HCT116 (cell line): ENCODE measurements around the gene CORO2A. TPM values are rescaled to one million over a fixed set of nuclear protein-coding genes. Genes with fewer than 3 reads are reported as not detected.

Source experiments
- ATAC-seq: fragments of 200-7000 bp; cut with Tn5 transposase; 2 replicates; pipeline ENCODE4 v1.9.1; 2020; ENCODE audit warnings: mild to moderate bottlenecking, moderate library complexity
- BruUV-seq: library from RNA; stranded (reverse); fragments of 400-500 nt; replicated peaks from 2 replicates; lab custom pipeline; 2021; lab: Mats Ljungman, UMichigan
- CTCF ChIA-PET: fragments of 300-600 bp; sonication (Branson Sonifier 250); formaldehyde crosslinking; loops from one replicate; lab custom pipeline; 2021; ENCODE audit warnings: antibody characterized with exemption; lab: Charles Lee
- POLR2A ChIA-PET: fragments of 300-600, 350-600 bp; sonication (Branson Sonifier 250); formaldehyde crosslinking; loops from one replicate; lab custom pipeline; 2021; ENCODE audit warnings: antibody characterized with exemption; lab: Charles Lee
- RAD21 ChIA-PET, 2 experiments: fragments of 300-600 bp; sonication (Branson Sonifier 250); formaldehyde crosslinking; loops; one replicate each; lab custom pipeline; 2023; ENCODE audit warnings: low total read pairs in 2 of 2; ENCODE audit not compliant: uncharacterized antibody in 2 of 2, unreplicated experiment in 2 of 2, low non-redundant PET in 1 of 2; lab: Charles Lee
- DNase-seq: peaks from one replicate; pipeline ENCODE4 v3.0.0-alpha.2; 2010; ENCODE audit warnings: low read depth, low spot score
- H2AFZ ChIP-seq: fragments of 200-600 bp; shearing (Covaris generic), sonication (generic); 2 replicates; pipeline ENCODE4 v1.6.1; 2017; ENCODE audit warnings: low read depth, mixed run types, mixed read lengths, antibody characterized with exemption, low read length; ENCODE audit not compliant: poor library complexity, severe bottlenecking
- H3K27ac ChIP-seq: 2 replicates; pipeline ENCODE4 v1.5.1; 2012; ENCODE audit warnings: low read depth, low read length
- H3K27me3 ChIP-seq: fragments of 200-600 bp; sonication (generic); 2 replicates; pipeline ENCODE4 v1.6.1; 2016; ENCODE audit warnings: mixed run types, low read length, mixed read lengths; ENCODE audit not compliant: insufficient read depth
- H3K36me3 ChIP-seq, 2 experiments: fragments of 200-500 bp in 1 of 2; fragments of 200-600 bp in 1 of 2; sonication (Bioruptor generic) in 1 of 2; sonication (generic) in 1 of 2; 2 replicates each; pipeline versions ENCODE4 v1.5.1 to v1.6.1; 2014 to 2016; ENCODE audit warnings: low read length in 2 of 2, inconsistent platforms in 1 of 2, mixed read lengths in 1 of 2, mixed run types in 1 of 2; ENCODE audit not compliant: insufficient read depth in 2 of 2, control insufficient read depth in 1 of 2
- H3K4me1 ChIP-seq, 2 experiments: fragments of 200-600 bp in 1 of 2; sonication (generic) in 1 of 2; 2 replicates each; pipeline versions ENCODE4 v1.5.1 to v1.6.1; 2012 to 2017; ENCODE audit warnings: low read length in 2 of 2, inconsistent platforms in 1 of 2, mild to moderate bottlenecking in 1 of 2, mixed read lengths in 1 of 2, mixed run types in 1 of 2, moderate library complexity in 1 of 2; ENCODE audit not compliant: insufficient read depth in 2 of 2, control insufficient read depth in 1 of 2
- H3K4me2 ChIP-seq: fragments of 200-600 bp; sonication (generic); 2 replicates; pipeline ENCODE4 v1.6.1; 2017; ENCODE audit warnings: mixed run types, low read length, mixed read lengths
- H3K4me3 ChIP-seq, 2 experiments: fragments of 200-600 bp in 1 of 2; sonication (generic) in 1 of 2; replicated peaks in 1 of 2; 2 replicates each; pipeline ENCODE4 v1.5.1; 2011 to 2016; ENCODE audit warnings: low read length in 2 of 2, control low read depth in 1 of 2, low read depth in 1 of 2, mild to moderate bottlenecking in 1 of 2, mixed read lengths in 1 of 2, mixed run types in 1 of 2
- H3K79me2 ChIP-seq: fragments of 200-600 bp; sonication (generic); 2 replicates; pipeline ENCODE4 v1.6.1; 2017; ENCODE audit warnings: mild to moderate bottlenecking, mixed run types, low read length, moderate library complexity, mixed read lengths; ENCODE audit not compliant: insufficient read depth
- H3K9ac ChIP-seq: fragments of 200-600 bp; sonication (generic); 2 replicates; pipeline ENCODE4 v1.6.1; 2016; ENCODE audit warnings: low read length, mixed read lengths
- H3K9me2 ChIP-seq: fragments of 200-600 bp; sonication (generic), shearing (Covaris generic); 2 replicates; pipeline ENCODE4 v1.6.1; 2017; ENCODE audit warnings: mixed run types, mild to moderate bottlenecking, moderate library complexity; ENCODE audit not compliant: insufficient read depth
- H3K9me3 ChIP-seq, 2 experiments: fragments of 200-500 bp in 1 of 2; fragments of 200-600 bp in 1 of 2; sonication (Bioruptor generic) in 1 of 2; sonication (generic) in 1 of 2; 2 replicates each; pipeline ENCODE4 v1.6.1; 2014 to 2017; ENCODE audit warnings: low read length in 2 of 2, mixed read lengths in 2 of 2, inconsistent platforms in 1 of 2, low read depth in 1 of 2, mild to moderate bottlenecking in 1 of 2, mixed run types in 1 of 2, moderate library complexity in 1 of 2; ENCODE audit not compliant: control insufficient read depth in 1 of 2, insufficient read depth in 1 of 2
- H4K20me1 ChIP-seq: fragments of 200-600 bp; sonication (generic), shearing (Covaris generic); 2 replicates; pipeline ENCODE4 v1.6.1; 2017; ENCODE audit warnings: mixed run types, mild to moderate bottlenecking, moderate library complexity; ENCODE audit not compliant: insufficient read depth
- ATF3 ChIP-seq: IDR thresholded peaks from 2 replicates; pipeline ENCODE4 v1.6.1; 2012
- CBX3 ChIP-seq: IDR thresholded peaks from 2 replicates; pipeline ENCODE4 v1.6.1; 2012; ENCODE audit warnings: low read depth
- CEBPB ChIP-seq: IDR thresholded peaks from 2 replicates; pipeline ENCODE4 v1.6.1; 2012; ENCODE audit warnings: low read depth
- CTCF ChIP-seq, 3 experiments: fragments of 200-600 bp in 1 of 3; sonication (generic) in 1 of 3; IDR thresholded peaks in 2 of 3; conservative IDR thresholded peaks in 1 of 3; 2 replicates each; pipeline ENCODE4 v1.5.1; 2012 to 2017; ENCODE audit warnings: low read depth in 2 of 3, low read length in 2 of 3, antibody characterized with exemption in 1 of 3, borderline replicate concordance in 1 of 3, control low read depth in 1 of 3, mild to moderate bottlenecking in 1 of 3, mixed read lengths in 1 of 3, mixed run types in 1 of 3, moderate library complexity in 1 of 3; ENCODE audit not compliant: insufficient read depth in 1 of 3
- EGR1 ChIP-seq: IDR thresholded peaks from 2 replicates; pipeline ENCODE4 v1.6.1; 2012; ENCODE audit warnings: low read depth
- ELF1 ChIP-seq: IDR thresholded peaks from 2 replicates; pipeline ENCODE4 v1.6.1; 2012; ENCODE audit warnings: low read depth, borderline replicate concordance
- EZH2 ChIP-seq: fragments of 200-600 bp; sonication (generic); IDR thresholded peaks from 2 replicates; pipeline ENCODE4 v1.6.1; 2017; ENCODE audit warnings: antibody characterized with exemption, mixed run types
- EZH2phosphoT487 ChIP-seq: fragments of 200-600 bp; IDR thresholded peaks from 2 replicates; pipeline ENCODE4 v1.6.1; 2018; ENCODE audit warnings: antibody characterized with exemption, borderline replicate concordance
- FOSL1 ChIP-seq: IDR thresholded peaks from 2 replicates; pipeline ENCODE4 v1.6.1; 2012; ENCODE audit warnings: low read depth
- JUND ChIP-seq: IDR thresholded peaks from 2 replicates; pipeline ENCODE4 v1.6.1; 2012
- MAX ChIP-seq: IDR thresholded peaks from 2 replicates; pipeline ENCODE4 v1.6.1; 2012
- POLR2A ChIP-seq: IDR thresholded peaks from 2 replicates; pipeline ENCODE4 v1.7.0; 2011; ENCODE audit warnings: borderline replicate concordance; ENCODE audit not compliant: insufficient read depth, insufficient read length; ENCODE audit errors: extremely low read depth
- RAD21 ChIP-seq: IDR thresholded peaks from 2 replicates; pipeline ENCODE4 v1.6.1; 2012; ENCODE audit warnings: low read depth, mild to moderate bottlenecking
- REST ChIP-seq: IDR thresholded peaks from 2 replicates; pipeline ENCODE4 v1.6.1; 2012; ENCODE audit warnings: low read depth
- SIN3A ChIP-seq: IDR thresholded peaks from 2 replicates; pipeline ENCODE4 v1.6.1; 2012; ENCODE audit warnings: low read depth
- SP1 ChIP-seq: IDR thresholded peaks from 2 replicates; pipeline ENCODE4 v1.6.1; 2012; ENCODE audit warnings: low read depth
- TCF7L2 ChIP-seq: IDR thresholded peaks from 2 replicates; pipeline ENCODE4 v1.7.0; 2011; ENCODE audit warnings: borderline replicate concordance, inconsistent platforms; ENCODE audit not compliant: insufficient read depth, insufficient read length; ENCODE audit errors: extremely low read depth
- YY1 ChIP-seq: IDR thresholded peaks from 2 replicates; pipeline ENCODE4 v1.6.1; 2011; ENCODE audit warnings: low read length, low read depth, moderate library complexity, mild to moderate bottlenecking; ENCODE audit not compliant: insufficient replicate concordance; ENCODE audit errors: extremely low read depth
- ZBTB33 ChIP-seq: IDR thresholded peaks from 2 replicates; pipeline ENCODE4 v1.6.1; 2011; ENCODE audit warnings: mild to moderate bottlenecking, low read length, moderate library complexity; ENCODE audit not compliant: insufficient replicate concordance; ENCODE audit errors: extremely low read depth
- ZNF274 ChIP-seq: fragments of 200-500 bp; sonication (Bioruptor generic); IDR thresholded peaks from 2 replicates; pipeline ENCODE4 v1.6.1; 2014; ENCODE audit warnings: mild to moderate bottlenecking, low read depth, low read length, inconsistent platforms
- intact Hi-C: fragments of 100-400 bp; cut with micrococcal nuclease; formaldehyde crosslinking; loops from 2 replicates; pipeline ENCODE4 v1.10.0; 2022
- total RNA-seq: library from RNA; stranded (reverse); gene quantifications from one replicate; pipeline ENCODE4 v1.2.1, GENCODE V29; 2021; ENCODE audit not compliant: unreplicated experiment

Gene CORO2A
- total RNA-seq, 1 experiment from 2014 or later: 5.7 TPM

- Histone ChIP-seq H4K20me1 (no peaks in the 10 kb centered on the region), H3K27me3 (no peaks in the 10 kb centered on the region), H3K27ac (no peak overlapping the region), H2AFZ (no peak overlapping the region), H3K36me3 (no peaks in the 10 kb centered on the region), H3K4me2 (no peak overlapping the region), H3K4me3 (no peak overlapping the region), H3K9me3 (no peaks in the 10 kb centered on the region), H3K79me2 (no peaks in the 10 kb centered on the region), H3K4me1 (no peaks in the 10 kb centered on the region), H3K9me2 (no peaks in the 10 kb centered on the region), H3K9ac (no peak overlapping the region)
- intact Hi-C loops: no loop called here
- BruUV-seq: no TSS peak
- ATAC-seq (no peak), DNase-seq (no peak)
- ChIA-PET RAD21 (no interaction called here), CTCF (no interaction called here), POLR2A (no interaction called here)
- TF ChIP-seq ZBTB33 (no peak), CTCF (IDR thresholded peaks at IDR 0.05 in 2 of 3, conservative IDR thresholded peaks at IDR 0.05 in 1 of 3; ENCODE audit: borderline replicate concordance in 1 of 3, insufficient read depth in 1 of 3, low read depth in 2 of 3, low read length in 2 of 3) (no peak), SP1 (no peak), RAD21 (no peak), REST (no peak), EZH2 (no peak), FOSL1 (no peak), CBX3 (no peak), CEBPB (no peak), POLR2A (no peak), MAX (no peak), YY1 (no peak), JUND (no peak), TCF7L2 (no peak), EZH2phosphoT487 (no peak), SIN3A (no peak), ATF3 (no peak), ZNF274 (no peak), ELF1 (no peak), EGR1 (no peak)
Measured at GRCh38 chr9:98199388-98200033, 7.1 kb upstream of the CORO2A start.
